Astrocyte (in vitro differentiated cells and primary cell): ENCODE measurements around the gene CRYBA4.

Source experiments
- CTCF ChIP-seq: IDR thresholded peaks from 2 replicates; pipeline ENCODE4 v1.5.1; 2011; ENCODE audit warnings: low read depth, mild to moderate bottlenecking, inconsistent platforms, low read length, moderate library complexity; ENCODE audit not compliant: insufficient read depth
- EZH2 ChIP-seq: IDR thresholded peaks from 2 replicates; pipeline ENCODE4 v1.6.1; 2012; ENCODE audit warnings: mild to moderate bottlenecking, low read length, inconsistent platforms; ENCODE audit not compliant: insufficient read depth

- TF ChIP-seq CTCF (no peak), EZH2 (no peak)
Measured at GRCh38 chr22:26604368-26604767, 17.4 kb upstream of the CRYBA4 start.
